H1 (cell line): ENCODE measurements around the gene CIAO3. TPM values are rescaled to one million over a fixed set of nuclear protein-coding genes. Genes with fewer than 3 reads are reported as not detected.
A peak's percentile ranks its signal among the peaks of the same experiment; 100 is the strongest.

Source experiments
- CTCF ChIA-PET: fragments of 300-600 bp; sonication (Branson Sonifier 250); formaldehyde crosslinking; loops from one replicate; lab custom pipeline; 2021; ENCODE audit not compliant: partially characterized antibody; lab: Charles Lee
- POLR2A ChIA-PET: fragments of 300-600 bp; sonication (Branson Sonifier 250); formaldehyde crosslinking; loops from one replicate; lab custom pipeline; 2021; ENCODE audit warnings: inconsistent platforms; ENCODE audit not compliant: partially characterized antibody; lab: Charles Lee
- DNase-seq, 2 experiments: peaks; one replicate each; pipeline versions ENCODE4 v3.0.0 to v3.0.0-alpha.2; 2010 to 2022; ENCODE audit warnings: low spot score in 2 of 2, low read depth in 1 of 2, mixed read lengths in 1 of 2
- FAIRE-seq: peaks from 2 replicates; lab custom pipeline; 2011; peaks lifted over from hg19 to GRCh38; lab: Jason Lieb, UNC
- H2AFZ ChIP-seq: 2 replicates; pipeline ENCODE4 v1.8.1; 2012; ENCODE audit warnings: low read length, inconsistent platforms
- H2AK5ac ChIP-seq: 2 replicates; pipeline ENCODE4 v1.6.1; 2013; ENCODE audit warnings: low read depth, low read length
- H2BK120ac ChIP-seq: replicated peaks from 2 replicates; pipeline ENCODE3; 2013; ENCODE audit warnings: low read depth, low read length, inconsistent platforms
- H2BK12ac ChIP-seq: 2 replicates; pipeline ENCODE4 v1.6.1; 2013; ENCODE audit warnings: low read depth, low read length
- H2BK15ac ChIP-seq: 2 replicates; pipeline ENCODE4 v1.6.1; 2013; ENCODE audit warnings: low read length
- H2BK20ac ChIP-seq: 2 replicates; pipeline ENCODE4 v1.6.1; 2013; ENCODE audit warnings: low read length
- H2BK5ac ChIP-seq: 2 replicates; pipeline ENCODE4 v1.6.1; 2013; ENCODE audit warnings: low read depth, low read length
- H3K14ac ChIP-seq: 2 replicates; pipeline ENCODE4 v1.6.1; 2013; ENCODE audit warnings: inconsistent platforms; ENCODE audit not compliant: insufficient read length
- H3K18ac ChIP-seq: 2 replicates; pipeline ENCODE4 v1.6.1; 2013; ENCODE audit warnings: low read length; ENCODE audit errors: extremely low read depth
- H3K23ac ChIP-seq: 2 replicates; pipeline ENCODE4 v1.6.1; 2013; ENCODE audit warnings: inconsistent platforms; ENCODE audit not compliant: insufficient read length
- H3K23me2 ChIP-seq: 2 replicates; pipeline ENCODE4 v1.6.1; 2013; ENCODE audit warnings: low read depth, low read length
- H3K27ac ChIP-seq: 2 replicates; pipeline ENCODE4 v1.6.1; 2011; ENCODE audit warnings: low read depth, low read length, inconsistent platforms
- H3K27me3 ChIP-seq, 4 experiments: replicated peaks in 1 of 4; 1 replicate in 1 of 4; 2 replicates in 3 of 4; pipeline versions ENCODE4 v1.6.1 to v1.8.1; 2011 to 2013; ENCODE audit warnings: low read length in 3 of 4, mild to moderate bottlenecking in 3 of 4, inconsistent platforms in 2 of 4, mixed read lengths in 2 of 4, moderate library complexity in 1 of 4; ENCODE audit not compliant: control insufficient read depth in 3 of 4, insufficient read depth in 3 of 4; ENCODE audit errors: extremely low read depth in 1 of 4
- H3K36me3 ChIP-seq, 4 experiments: 2 replicates each; pipeline versions ENCODE4 v1.6.1 to v1.8.1; 2011 to 2013; ENCODE audit warnings: mild to moderate bottlenecking in 4 of 4, low read length in 3 of 4, moderate library complexity in 2 of 4, control low read depth in 1 of 4, inconsistent platforms in 1 of 4; ENCODE audit not compliant: insufficient read depth in 4 of 4, control insufficient read depth in 2 of 4
- H3K4ac ChIP-seq: replicated peaks from 2 replicates; pipeline ENCODE3; 2013; ENCODE audit warnings: low read length, low read depth, mixed read lengths, inconsistent platforms; ENCODE audit not compliant: insufficient read length
- H3K4me1 ChIP-seq, 4 experiments: replicated peaks in 1 of 4; 1 replicate in 1 of 4; 2 replicates in 3 of 4; pipeline versions ENCODE4 v1.6.1 to v1.8.1; 2011 to 2013; ENCODE audit warnings: low read length in 3 of 4, inconsistent platforms in 2 of 4, mixed read lengths in 1 of 4; ENCODE audit not compliant: insufficient read depth in 4 of 4, control insufficient read depth in 3 of 4
- H3K4me2 ChIP-seq, 2 experiments: 2 replicates each; pipeline versions ENCODE4 v1.6.1 to v1.8.1; 2011 to 2013; ENCODE audit warnings: low read depth in 2 of 2, low read length in 2 of 2, control low read depth in 1 of 2, inconsistent platforms in 1 of 2, mild to moderate bottlenecking in 1 of 2; ENCODE audit not compliant: insufficient read depth in 1 of 2
- H3K4me3 ChIP-seq, 4 experiments: fragments of 200-600, 300-600 bp in 1 of 4; sonication (generic), shearing (Covaris generic), sonication (Bioruptor Twin) in 1 of 4; 2 replicates each; pipeline versions ENCODE4 v1.5.1 to v1.8.1; 2011 to 2016; ENCODE audit warnings: low read length in 4 of 4, low read depth in 3 of 4, control low read depth in 2 of 4, inconsistent platforms in 2 of 4, mild to moderate bottlenecking in 2 of 4, mixed read lengths in 1 of 4, moderate library complexity in 1 of 4; ENCODE audit not compliant: insufficient read depth in 2 of 4; ENCODE audit errors: extremely low read depth in 1 of 4
- H3K56ac ChIP-seq: replicated peaks from 2 replicates; pipeline ENCODE3; 2013; ENCODE audit warnings: low read depth, mild to moderate bottlenecking, mixed read lengths, low read length, inconsistent platforms; ENCODE audit not compliant: insufficient read length
- H3K79me1 ChIP-seq: 2 replicates; pipeline ENCODE4 v1.6.1; 2013; ENCODE audit warnings: low read depth, low read length, control low read depth
- H3K79me2 ChIP-seq, 2 experiments: 2 replicates each; pipeline versions ENCODE4 v1.6.1 to v1.8.1; 2012 to 2013; ENCODE audit warnings: low read length in 2 of 2, mild to moderate bottlenecking in 2 of 2, inconsistent platforms in 1 of 2; ENCODE audit not compliant: insufficient read depth in 2 of 2, control insufficient read depth in 1 of 2
- H3K9ac ChIP-seq, 4 experiments: replicated peaks in 1 of 4; 1 replicate in 1 of 4; 2 replicates in 3 of 4; pipeline versions ENCODE4 v1.6.1 to v1.8.1; 2011 to 2013; ENCODE audit warnings: low read depth in 3 of 4, low read length in 3 of 4, control low read depth in 2 of 4, mild to moderate bottlenecking in 2 of 4, moderate library complexity in 2 of 4, inconsistent platforms in 1 of 4; ENCODE audit errors: extremely low read depth in 1 of 4
- H3K9me3 ChIP-seq, 2 experiments: 2 replicates each; pipeline versions ENCODE4 v1.6.1 to v1.8.1; 2012 to 2013; ENCODE audit warnings: mild to moderate bottlenecking in 2 of 2, moderate library complexity in 2 of 2, control low read depth in 1 of 2, inconsistent platforms in 1 of 2, low read depth in 1 of 2, low read length in 1 of 2, mixed read lengths in 1 of 2; ENCODE audit not compliant: insufficient read depth in 2 of 2
- H4K20me1 ChIP-seq, 2 experiments: replicated peaks in 1 of 2; 2 replicates each; pipeline versions ENCODE3 to v1.8.1; 2011 to 2013; ENCODE audit warnings: inconsistent platforms in 2 of 2, low read length in 2 of 2, mild to moderate bottlenecking in 1 of 2; ENCODE audit not compliant: insufficient read depth in 2 of 2, control insufficient read depth in 1 of 2
- H4K5ac ChIP-seq: 2 replicates; pipeline ENCODE4 v1.6.1; 2013; ENCODE audit warnings: low read length, low read depth, mixed read lengths, inconsistent platforms; ENCODE audit not compliant: insufficient read length
- H4K8ac ChIP-seq: 2 replicates; pipeline ENCODE4 v1.8.0; 2013; ENCODE audit warnings: mild to moderate bottlenecking, moderate library complexity, low read length, inconsistent platforms; ENCODE audit not compliant: insufficient read depth; ENCODE audit errors: extremely low read depth
- H4K91ac ChIP-seq: replicated peaks from 2 replicates; pipeline ENCODE3; 2013; ENCODE audit warnings: low read length, mixed read lengths, inconsistent platforms; ENCODE audit not compliant: insufficient read length
- RBBP5 ChIP-seq: IDR thresholded peaks from 2 replicates; pipeline ENCODE4 v1.7.1; 2012; ENCODE audit warnings: low read depth, mild to moderate bottlenecking, inconsistent platforms, low read length, moderate library complexity, borderline replicate concordance
- WGBS, 2 experiments: shearing (Covaris generic) in 1 of 2; methylation state at CpG; one replicate each; pipeline versions ENCODE4 v1.1.6 to v1.1.7; 2013 to 2015; ENCODE audit warnings: low lambda C conversion rate in 2 of 2, mixed read lengths in 2 of 2, inconsistent platforms in 1 of 2, low coverage in 1 of 2, missing lambda C conversion rate in 1 of 2; ENCODE audit not compliant: insufficient replicate concordance in 2 of 2, insufficient coverage in 1 of 2, insufficient read length in 1 of 2; ENCODE audit errors: extremely low coverage in 1 of 2, missing lambda C conversion rate in 1 of 2; 5-methylcytosine and 5-hydroxymethylcytosine counted together
- polyA plus RNA-seq, 7 experiments: library from polyadenylated mRNA; depleted of rRNA in 3 of 7; stranded (reverse) in 5 of 7; unstranded in 2 of 7; fragments of >200 nt in 5 of 7; fragments of 200-250 nt in 2 of 7; gene quantifications; 1 replicate in 5 of 7; 2 replicates in 1 of 7; 4 replicates in 1 of 7; pipeline versions ENCODE4 v1.2.1 to v1.2.3, GENCODE V29; 2011 to 2013; ENCODE audit warnings: missing spikeins in 2 of 7, mixed read lengths in 2 of 7
- total RNA-seq: library from RNA; stranded (reverse); fragmentation: NEBNext Ultra II Directional; extraction: Animal tissue kit (Norgen Biotek cat#: 25700); gene quantifications from 2 replicates; pipeline ENCODE4 v1.2.1, GENCODE V29; 2021

The CIAO3 gene
- total and polyA plus RNA-seq, 2 of the 8 experiments (the other 6 are each of a cell fraction or from before 2014, with no cell fraction given) = 20.0 to 20.4 TPM

DNA sequence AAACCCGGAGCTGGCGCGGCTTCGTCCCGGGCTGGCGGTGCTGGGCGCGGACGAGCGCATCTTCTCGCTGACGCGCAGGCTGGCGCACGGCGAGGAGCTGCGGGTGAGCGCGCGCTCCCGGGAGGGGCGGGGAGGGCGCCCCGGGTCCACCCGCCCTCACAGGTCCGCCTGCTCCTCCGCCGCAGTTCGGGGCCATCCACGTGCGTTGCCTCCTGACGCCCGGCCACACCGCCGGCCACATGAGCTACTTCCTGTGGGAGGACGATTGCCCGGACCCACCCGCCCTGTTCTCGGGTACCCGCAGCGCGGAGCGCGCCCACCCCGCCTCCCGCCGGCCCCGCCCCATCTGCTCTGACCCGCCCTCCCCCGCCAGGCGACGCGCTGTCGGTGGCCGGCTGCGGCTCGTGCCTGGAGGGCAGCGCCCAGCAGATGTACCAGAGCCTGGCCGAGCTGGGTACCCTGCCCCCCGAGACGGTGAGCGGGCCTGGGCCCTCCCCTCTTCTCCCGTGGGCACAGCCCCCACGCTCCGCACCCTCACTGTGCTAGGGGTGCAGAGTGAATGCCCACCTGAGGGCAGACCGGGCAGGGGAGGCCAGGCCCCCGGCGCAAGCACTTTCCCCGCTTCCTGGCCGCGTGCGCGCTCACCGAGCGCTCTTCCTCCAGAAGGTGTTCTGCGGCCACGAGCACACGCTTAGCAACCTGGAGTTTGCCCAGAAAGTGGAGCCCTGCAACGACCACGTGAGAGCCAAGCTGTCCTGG lies 12.5 kb downstream of the CIAO3 start:
- Histone ChIP-seq H3K4ac (no peak overlapping the region), H3K79me2 (no peaks in the 10 kb centered on the region), H3K9me3 (no peaks in the 10 kb centered on the region), H4K8ac (no peak overlapping the region; the same call in 1 of the 2 replicates), H3K36me3 (peaks cover 0 to 3% (median under 1%) of the 10 kb centered on the region in 4 experiments; a peak in 1 of 8 replicates), H3K4me1 (peaks cover 0 to 14% (median 8%) of the 10 kb centered on the region in 4 experiments; a peak in 5 of 7 replicates), H3K9ac (peak overlapping the region in 1 of 4 experiments; percentile 36; a peak in 1 of 7 replicates), H3K4me3 (peak overlapping the region; percentile 24 to 83 (median 37)), H3K23me2 (peaks cover 19% of the 10 kb centered on the region; the same call in 1 of the 2 replicates), H3K27ac (no peak overlapping the region; the same call in 1 of the 2 replicates), H3K79me1 (no peaks in the 10 kb centered on the region), H4K91ac (peak overlapping the region; percentile 91), H3K4me2 (peak overlapping the region; percentile 93 to 99), H3K56ac (peak overlapping the region; percentile 32), H3K27me3 (peaks cover 0 to 16% (median 5%) of the 10 kb centered on the region in 4 experiments; a peak in 4 of 7 replicates), H3K23ac (no peak overlapping the region), H4K20me1 (peaks cover 0 to 9% of the 10 kb centered on the region in 2 experiments), H2BK12ac (no peak overlapping the region), H2BK20ac (no peak overlapping the region), H2AFZ (no peak overlapping the region), H3K14ac (no peak overlapping the region), H2BK15ac (no peak overlapping the region), H3K18ac (peak overlapping the region; percentile 96), H2BK5ac (no peak overlapping the region; the same call in 1 of the 2 replicates), H2BK120ac (no peak overlapping the region), H2AK5ac (no peak overlapping the region), H4K5ac (peak overlapping the region; percentile 66)
- ChIA-PET CTCF (interaction anchor here (32.4 to 35.8 kb wide), 3 partner anchors 8 to 56 kb away, joined by 424 to 977 read pairs (median 977); partner anchors contain the start of genes ANTKMT, CCDC78, CHTF18 and CIAO3), POLR2A (interaction anchor here (0.8 to 23.0 kb wide), 8 partner anchors 11 to 72 kb away, joined by 3 to 353 read pairs (median 9); partner anchors contain the start of genes ANTKMT, CCDC78, CHTF18 and CIAO3)
- WGBS, 2 experiments = 2% methylated on average over 42 of the region's 80 CpGs; no CpG with 5 or more reads in 1 of the 2 experiments
- FAIRE-seq = no peak
- no peak for DNase-seq
- no peak for TF ChIP-seq RBBP5
